ENCODE results near the gene FRG1.
"Not testable (repeated sequence)": the region's sequence is repeated elsewhere in the genome, so short reads cannot be mapped to it uniquely, and the experiment has no call there.

Gene FRG1

DNA sequence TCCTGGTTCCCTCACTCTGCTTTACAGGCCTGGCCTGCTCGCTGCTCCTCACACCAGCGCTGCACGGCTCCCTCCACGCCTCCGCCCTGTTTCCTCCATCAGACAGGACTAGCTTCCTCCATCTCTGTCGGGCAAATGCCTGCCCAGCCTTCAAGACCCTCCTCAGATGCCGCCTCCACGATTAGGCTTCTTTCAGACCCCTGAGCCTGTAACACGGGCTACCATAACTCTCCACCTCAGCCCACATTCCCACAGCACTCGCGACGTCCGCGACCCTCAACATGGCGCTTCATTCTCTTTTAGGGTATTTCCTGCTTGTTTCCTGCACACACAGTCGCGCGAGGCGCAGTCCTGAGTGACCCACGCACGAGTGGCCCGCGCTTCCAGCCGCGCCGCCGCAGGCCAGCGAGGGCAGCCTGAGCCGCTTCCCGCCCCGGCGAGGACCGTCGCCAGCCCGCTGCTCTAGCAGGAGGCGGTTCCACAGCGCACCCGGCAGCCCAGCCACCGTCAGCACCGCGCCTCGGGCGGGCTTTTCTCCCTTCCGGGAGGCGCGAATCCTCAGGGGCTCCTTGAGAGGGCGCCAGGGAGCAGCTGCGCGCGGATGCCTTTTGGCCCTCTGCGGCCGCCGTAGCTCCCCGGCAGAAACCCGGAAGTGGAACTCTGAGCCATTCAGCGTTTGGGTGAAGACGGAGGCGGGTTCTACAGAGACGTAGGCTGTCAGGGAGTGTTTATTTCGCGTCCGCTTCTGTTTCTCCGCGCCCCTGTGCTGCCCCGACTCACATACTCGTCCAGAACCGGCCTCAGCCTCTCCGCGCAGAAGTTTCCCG is at the start of gene FRG1:
TSS of gene FRG1 (plus strand) at position 695 of the 827 bp plus-strand sequence. CDS start 138 bp downstream, outside the sequence.
- DNase-seq = no peak

DNA sequence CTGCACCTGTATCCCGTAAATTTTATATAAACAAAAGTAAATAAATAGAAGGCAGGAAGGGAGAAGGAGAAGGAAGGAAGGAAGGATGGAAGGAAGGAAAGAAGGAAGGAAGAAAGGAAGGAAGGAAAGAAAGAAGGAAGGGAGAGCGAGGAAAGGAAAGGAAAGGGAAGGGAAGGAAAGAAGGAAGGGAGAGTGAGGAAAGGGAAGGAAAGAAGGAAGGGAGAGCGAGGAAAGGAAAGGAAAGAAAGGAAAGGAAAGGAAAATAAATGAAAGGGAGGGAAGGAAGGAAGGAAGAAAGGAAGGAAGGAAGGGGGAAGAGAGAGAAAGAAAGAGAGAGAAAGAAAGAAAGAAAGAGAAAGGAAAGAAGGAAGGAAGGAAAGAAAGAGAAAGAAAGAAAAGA is 43.0 kb upstream of the FRG1 start:
- no peak for DNase-seq

- DNase-seq = not testable (repeated sequence)
Measured at GRCh38 chr4:189899481-189900015, 41.1 kb upstream of the FRG1 start.

GRCh38 chr4:189904420-189905027 is 36.1 kb upstream of the FRG1 start:
- not testable (repeated sequence) for DNase-seq

GRCh38 chr4:189912170-189912569 is 28.5 kb upstream of the FRG1 start:
- no peak for DNase-seq

GRCh38 chr4:189917161-189917891 is 23.3 kb upstream of the FRG1 start:
- no peak for DNase-seq

DNA sequence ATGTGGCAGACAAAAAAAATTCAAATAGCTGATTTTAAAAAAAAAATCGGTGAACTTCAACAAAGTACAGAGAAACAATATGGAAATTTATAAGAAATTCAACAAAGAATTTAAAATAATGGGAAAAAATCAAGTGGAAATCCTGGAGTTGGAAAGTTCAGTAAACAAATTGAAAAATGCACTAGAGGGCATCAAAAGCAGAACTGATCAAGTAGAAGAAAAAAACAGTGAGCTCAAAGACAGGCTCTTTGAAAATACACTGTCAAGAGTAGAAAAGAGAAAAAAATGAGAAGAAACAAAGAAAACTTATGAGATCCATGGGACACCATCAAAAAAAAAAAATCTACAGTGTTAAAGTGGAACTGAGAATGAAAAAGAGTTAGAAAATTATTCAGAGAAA is 19.6 kb upstream of the FRG1 start:
- no peak for DNase-seq

- DNase-seq = not testable (repeated sequence)
Measured at GRCh38 chr4:189926742-189927141, 13.9 kb upstream of the FRG1 start.

GRCh38 chr4:189941005-189941450 is 356 bp downstream of the FRG1 start:
- DNase-seq = no peak

- DNase-seq = not testable (repeated sequence)
Measured at GRCh38 chr4:189942412-189942811, 1.7 kb downstream of the FRG1 start.

DNA sequence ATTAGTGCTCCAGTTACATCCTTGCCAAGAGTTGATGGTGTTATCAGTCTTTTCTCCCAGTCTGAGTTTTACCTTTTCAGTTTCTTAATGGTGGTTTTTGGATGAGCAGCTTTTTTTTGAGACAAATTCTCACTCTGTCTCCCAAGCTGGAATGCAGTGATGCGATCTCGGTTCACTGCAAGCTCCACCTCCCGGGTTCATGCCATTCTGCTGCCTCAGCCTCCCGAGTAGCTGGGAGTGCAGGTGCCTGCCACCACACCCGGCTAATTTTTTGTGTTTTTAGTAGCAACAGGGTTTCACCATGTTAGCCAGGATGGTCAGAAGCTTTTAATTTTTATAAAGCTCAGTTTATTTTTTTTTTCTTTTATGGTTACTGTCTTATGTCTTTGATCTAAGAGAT is 3.4 kb downstream of the FRG1 start:
- DNase-seq = not testable (repeated sequence)

- not testable (repeated sequence) for DNase-seq
Measured at GRCh38 chr4:189946906-189947305, 6.2 kb downstream of the FRG1 start.

- DNase-seq = not testable (repeated sequence)
Measured at GRCh38 chr4:189948486-189948885, 7.8 kb downstream of the FRG1 start.

- DNase-seq = not testable (repeated sequence)
Measured at GRCh38 chr4:189969291-189969690, 28.6 kb downstream of the FRG1 start.

DNA sequence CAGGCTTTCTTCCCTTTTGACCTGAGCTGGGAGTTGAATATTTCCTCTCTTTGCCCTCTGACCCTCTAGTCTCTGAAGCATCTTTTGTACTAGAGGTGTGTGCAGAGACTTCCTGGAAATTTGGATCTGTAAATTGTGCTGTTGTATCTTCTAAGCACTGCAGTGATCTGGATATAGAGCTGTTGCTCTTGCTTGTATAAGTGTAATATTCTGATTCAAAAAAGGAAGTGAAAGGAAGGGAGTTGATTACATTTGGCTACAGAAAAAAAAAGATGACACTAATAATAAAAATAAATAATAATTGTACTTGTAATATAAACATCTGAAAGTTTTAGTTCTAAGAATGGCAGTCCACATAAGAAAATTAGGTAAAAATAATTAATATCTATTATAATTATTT is 33.0 kb downstream of the FRG1 start:
- no peak for DNase-seq

GRCh38 chr4:189974056-189974455 is 33.4 kb downstream of the FRG1 start:
- DNase-seq = no peak

- no peak for DNase-seq
Measured at GRCh38 chr4:189979196-189980047, 38.8 kb downstream of the FRG1 start.

DNA sequence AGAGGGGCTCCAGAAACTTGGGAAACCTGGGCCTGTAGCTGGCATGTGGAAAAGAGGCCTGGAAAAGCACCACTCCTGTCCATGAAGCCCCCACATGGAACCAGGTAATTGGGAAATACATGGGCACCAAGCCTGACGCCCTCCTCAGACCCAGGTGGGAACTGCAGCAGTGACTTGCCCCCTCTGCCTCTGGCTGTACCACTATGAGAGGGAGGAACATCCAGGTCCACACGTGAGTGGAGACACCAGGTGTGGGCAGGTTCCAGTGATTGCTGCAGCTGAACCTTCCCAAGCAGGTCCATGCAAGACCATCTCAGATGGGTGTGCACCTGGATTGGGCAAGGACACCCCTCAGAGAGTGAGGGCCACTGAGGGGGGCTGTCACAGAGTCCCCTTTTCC is 39.6 kb downstream of the FRG1 start:
- DNase-seq = not testable (repeated sequence)

- no peak for DNase-seq
Measured at GRCh38 chr4:189981970-189982369, 41.3 kb downstream of the FRG1 start.

- not testable (repeated sequence) for DNase-seq
Measured at GRCh38 chr4:189983916-189984526, 43.3 kb downstream of the FRG1 start.

DNA sequence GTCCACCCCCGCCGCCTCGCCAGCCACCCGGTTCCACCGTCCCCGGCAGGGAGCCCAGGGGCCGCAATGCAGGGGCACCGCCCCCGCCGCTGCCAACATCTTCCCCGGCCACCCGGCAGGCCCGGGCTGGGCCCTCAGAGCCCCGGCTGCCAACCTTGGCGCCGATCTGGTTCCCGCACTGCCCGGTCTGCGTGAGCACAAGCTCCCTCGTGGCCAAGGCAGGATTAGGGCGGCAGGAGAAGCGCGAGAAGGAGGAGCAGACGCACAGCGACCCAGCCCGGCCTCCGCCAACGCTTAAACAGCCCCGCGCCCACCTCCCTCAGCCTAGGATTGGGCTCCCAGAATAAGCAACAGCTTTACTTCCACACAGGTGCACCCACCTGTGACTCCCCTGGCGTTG is 44.0 kb downstream of the FRG1 start:
- DNase-seq = not testable (repeated sequence)

Measured in NCI-H1048 (cell line).